ENCODE measurements around the gene SLCO6A1.

DNA sequence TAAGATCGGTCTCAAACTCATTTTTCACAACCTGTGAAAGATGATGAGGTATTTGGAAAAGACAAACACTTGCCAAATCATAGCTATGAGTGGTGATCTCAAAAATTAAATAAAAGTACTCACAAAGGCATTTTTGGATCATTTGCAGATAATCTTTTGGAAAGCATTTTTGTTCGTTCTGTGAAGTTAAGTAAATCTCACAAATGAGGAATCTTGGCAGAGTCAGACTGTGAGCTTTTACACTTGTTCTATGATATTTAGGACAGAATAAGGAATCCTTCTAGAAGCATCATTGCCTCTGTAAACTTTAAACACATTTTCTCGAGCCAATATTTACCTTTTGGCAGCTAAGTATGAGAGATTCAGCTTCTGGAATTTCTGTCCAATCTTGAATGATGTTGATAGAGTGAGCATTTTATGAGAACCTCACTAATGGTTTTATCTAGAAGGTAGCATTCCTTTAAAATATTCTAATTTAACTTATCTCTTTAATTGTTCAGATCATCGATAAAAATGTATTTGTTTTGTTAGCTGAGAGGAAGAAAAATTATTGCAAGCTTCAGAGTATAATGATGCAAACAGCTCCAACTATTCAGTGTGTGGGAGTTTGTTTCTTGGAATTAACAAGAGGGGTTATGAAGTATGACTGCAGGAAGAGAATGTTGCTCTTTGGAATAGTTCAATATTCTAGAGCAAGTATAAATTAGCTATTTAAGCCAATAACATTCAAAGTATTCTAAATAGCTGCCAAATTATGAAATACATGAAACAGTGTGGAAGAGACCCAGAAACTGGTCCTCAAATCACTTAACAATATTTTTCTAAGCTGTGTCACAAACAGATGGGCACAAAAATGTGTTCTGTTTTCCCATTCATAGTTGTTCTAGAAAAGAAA lies 48.6 kb upstream of the SLCO6A1 start:
- TF ChIP-seq POLR2AphosphoS5 (IDR thresholded peaks at IDR 0.05; ENCODE audit: low read depth, low read length) (no peak), POLR2A (IDR thresholded peaks at IDR 0.05; ENCODE audit: low read depth, low read length) (no peak)
